ENCODE measurements around the gene FLII.

DNA sequence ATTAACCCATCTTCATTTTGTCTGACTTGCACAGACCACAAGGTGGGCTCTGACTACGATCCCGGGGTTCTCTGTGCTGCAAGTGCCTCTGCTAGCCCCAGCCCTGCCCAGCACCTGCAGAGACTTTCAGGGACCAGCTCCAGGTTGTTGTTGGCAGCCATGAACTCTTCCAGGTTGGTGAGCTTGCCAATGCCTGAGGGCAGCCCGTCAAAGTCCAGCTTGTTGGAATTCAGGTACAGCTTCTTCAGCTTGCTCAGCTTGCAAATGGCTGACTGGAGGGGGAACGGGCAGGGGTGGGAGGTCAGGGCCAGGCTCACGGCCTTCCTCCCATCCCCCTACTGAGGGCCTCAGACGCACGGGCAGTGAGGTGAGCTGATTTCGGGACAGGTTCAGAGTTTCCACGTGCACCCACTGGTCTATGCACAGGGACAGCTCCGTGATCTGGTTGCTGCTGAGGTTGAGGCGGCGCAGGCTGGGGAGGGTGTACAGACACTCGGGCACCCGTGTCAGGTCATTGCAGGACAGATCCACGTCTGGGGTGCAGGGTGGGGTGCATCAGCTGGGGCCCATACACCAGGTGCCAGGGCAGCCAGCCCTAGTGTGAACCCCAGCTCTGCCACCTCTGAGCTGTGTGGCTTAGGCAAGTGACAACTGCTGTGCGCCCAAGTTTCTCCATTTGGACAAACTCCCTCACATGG, 5.2 kb downstream of the FLII start:
- TF ChIP-seq POLR2A (IDR thresholded peaks at IDR 0.05) (no peak), POLR2AphosphoS5 (IDR thresholded peaks at IDR 0.05; ENCODE audit: insufficient read depth in 1 of 2, low read depth in 1 of 2) (no peak)
- TF ChIP-seq, protein P1, sequence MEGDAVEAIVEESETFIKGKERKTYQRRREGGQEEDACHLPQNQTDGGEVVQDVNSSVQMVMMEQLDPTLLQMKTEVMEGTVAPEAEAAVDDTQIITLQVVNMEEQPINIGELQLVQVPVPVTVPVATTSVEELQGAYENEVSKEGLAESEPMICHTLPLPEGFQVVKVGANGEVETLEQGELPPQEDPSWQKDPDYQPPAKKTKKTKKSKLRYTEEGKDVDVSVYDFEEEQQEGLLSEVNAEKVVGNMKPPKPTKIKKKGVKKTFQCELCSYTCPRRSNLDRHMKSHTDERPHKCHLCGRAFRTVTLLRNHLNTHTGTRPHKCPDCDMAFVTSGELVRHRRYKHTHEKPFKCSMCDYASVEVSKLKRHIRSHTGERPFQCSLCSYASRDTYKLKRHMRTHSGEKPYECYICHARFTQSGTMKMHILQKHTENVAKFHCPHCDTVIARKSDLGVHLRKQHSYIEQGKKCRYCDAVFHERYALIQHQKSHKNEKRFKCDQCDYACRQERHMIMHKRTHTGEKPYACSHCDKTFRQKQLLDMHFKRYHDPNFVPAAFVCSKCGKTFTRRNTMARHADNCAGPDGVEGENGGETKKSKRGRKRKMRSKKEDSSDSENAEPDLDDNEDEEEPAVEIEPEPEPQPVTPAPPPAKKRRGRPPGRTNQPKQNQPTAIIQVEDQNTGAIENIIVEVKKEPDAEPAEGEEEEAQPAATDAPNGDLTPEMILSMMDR (IDR thresholded peaks at IDR 0.05), result no peak

All from vagina (tissue), 2 donors.